Gastrocnemius medialis (tissue), 4 donors: ENCODE results near the gene RBM19. TPM values are rescaled to one million over a fixed set of nuclear protein-coding genes. Genes with fewer than 3 reads are reported as not detected.

ENCODE experiments used
- ATAC-seq, 2 donors: fragments of 150-250 bp; one replicate each; pipeline ENCODE4 v1.9.1; 2016
- DNase-seq, 2 donors: peaks; one replicate each; pipeline ENCODE4 v3.0.0-alpha.2; 2019
- H3K27ac ChIP-seq, 4 donors: fragments of 200-600 bp; sonication (generic); 1 replicate in 1 of 4; 2 replicates in 3 of 4; pipeline ENCODE4 v1.5.1; 2016 to 2018; ENCODE audit warnings: mild to moderate bottlenecking in 2 of 4, moderate library complexity in 1 of 4
- H3K27me3 ChIP-seq, 3 donors: fragments of 200-600 bp; sonication (generic) in 2 of 3; 1 replicate in 1 of 3; 2 replicates in 2 of 3; pipeline versions ENCODE4 v1.5.1 to v1.6.0; 2016 to 2019; ENCODE audit warnings: mild to moderate bottlenecking in 1 of 3, moderate library complexity in 1 of 3
- H3K36me3 ChIP-seq, 2 donors: fragments of 200-600 bp; sonication (generic) in 1 of 2; one replicate each; pipeline ENCODE4 v1.5.1; 2017 to 2018
- H3K4me1 ChIP-seq, 2 donors: fragments of 200-600 bp; sonication (generic) in 1 of 2; one replicate each; pipeline ENCODE4 v1.5.1; 2016 to 2017; ENCODE audit warnings: mild to moderate bottlenecking in 2 of 2
- H3K4me3 ChIP-seq, 4 donors: fragments of 200-600 bp; sonication (generic) in 3 of 4; 1 replicate in 1 of 4; 2 replicates in 3 of 4; pipeline ENCODE4 v1.5.1; 2016 to 2019; ENCODE audit warnings: mild to moderate bottlenecking in 2 of 4
- H3K9me3 ChIP-seq, 3 donors: fragments of 200-600 bp; sonication (generic) in 2 of 3; 1 replicate in 1 of 3; 2 replicates in 2 of 3; pipeline ENCODE4 v1.5.1; 2016 to 2019
- POLR2A ChIP-seq, 2 donors: fragments of 450-650 bp; IDR thresholded peaks; one replicate each; pipeline ENCODE4 v1.6.1; 2017; ENCODE audit warnings: antibody characterized with exemption in 2 of 2, mild to moderate bottlenecking in 2 of 2, moderate library complexity in 2 of 2
- in situ Hi-C, 4 donors: fragments of 200-750 bp; cut with MboI; loops; one replicate each; pipeline versions ENCODE4 v1.15.0 to v1.8.0; 2017; ENCODE audit warnings: low sequenced_read_pairs in 4 of 4
- intact Hi-C: fragments of 100-400 bp; cut with DNase I; formaldehyde crosslinking; loops from one replicate; pipeline ENCODE4 v1.15.1; 2023; ENCODE audit warnings: low total_unique reads
- total RNA-seq, 4 donors: library from RNA; depleted of rRNA; stranded (reverse); fragments of >200 nt; gene quantifications; one replicate each; pipeline versions ENCODE4 v1.1.0 to v1.2.3, GENCODE V29; 2016
- TF ChIP-seq, protein P1 (sequence below), 5 experiments: fragments of 450-650 bp in 3 of 5; fragments of 200-600 bp in 2 of 5; sonication (generic) in 2 of 5; IDR thresholded peaks in 4 of 5; conservative IDR thresholded peaks in 1 of 5; 1 replicate in 4 of 5; 2 replicates in 1 of 5; pipeline ENCODE4 v1.5.1; 2016 to 2019; ENCODE audit warnings: antibody characterized with exemption in 5 of 5, mild to moderate bottlenecking in 3 of 5, moderate library complexity in 3 of 5

Gene RBM19
- total RNA-seq, 4 donors from 2014 or later, result 21.2 to 28.3 (median 26.8) TPM

- no peak for DNase-seq
- no peaks in the 10 kb centered on the region for H3K9me3 ChIP-seq
- H3K4me1 ChIP-seq, result peaks cover 0 to under 1% of the 10 kb centered on the region in 2 donors
- H3K27me3 ChIP-seq, result no peaks in the 10 kb centered on the region
- H3K27ac ChIP-seq, result no peak overlapping the region
- ATAC-seq, result peak in 1 of 2 donors; percentile 39
- in situ Hi-C loops, result no loop called here
- peaks cover 0 to 21% of the 10 kb centered on the region in 2 donors for H3K36me3 ChIP-seq
- intact Hi-C loops, result no loop called here
- no peak overlapping the region for H3K4me3 ChIP-seq
- TF ChIP-seq POLR2A (IDR thresholded peaks at IDR 0.05), result no peak
- TF ChIP-seq, protein P1, sequence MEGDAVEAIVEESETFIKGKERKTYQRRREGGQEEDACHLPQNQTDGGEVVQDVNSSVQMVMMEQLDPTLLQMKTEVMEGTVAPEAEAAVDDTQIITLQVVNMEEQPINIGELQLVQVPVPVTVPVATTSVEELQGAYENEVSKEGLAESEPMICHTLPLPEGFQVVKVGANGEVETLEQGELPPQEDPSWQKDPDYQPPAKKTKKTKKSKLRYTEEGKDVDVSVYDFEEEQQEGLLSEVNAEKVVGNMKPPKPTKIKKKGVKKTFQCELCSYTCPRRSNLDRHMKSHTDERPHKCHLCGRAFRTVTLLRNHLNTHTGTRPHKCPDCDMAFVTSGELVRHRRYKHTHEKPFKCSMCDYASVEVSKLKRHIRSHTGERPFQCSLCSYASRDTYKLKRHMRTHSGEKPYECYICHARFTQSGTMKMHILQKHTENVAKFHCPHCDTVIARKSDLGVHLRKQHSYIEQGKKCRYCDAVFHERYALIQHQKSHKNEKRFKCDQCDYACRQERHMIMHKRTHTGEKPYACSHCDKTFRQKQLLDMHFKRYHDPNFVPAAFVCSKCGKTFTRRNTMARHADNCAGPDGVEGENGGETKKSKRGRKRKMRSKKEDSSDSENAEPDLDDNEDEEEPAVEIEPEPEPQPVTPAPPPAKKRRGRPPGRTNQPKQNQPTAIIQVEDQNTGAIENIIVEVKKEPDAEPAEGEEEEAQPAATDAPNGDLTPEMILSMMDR (IDR thresholded peaks at IDR 0.05 in 4 of 5, conservative IDR thresholded peaks at IDR 0.05 in 1 of 5), result no peak
Measured at GRCh38 chr12:113860950-113861349, 105.2 kb downstream of the RBM19 start.

DNA sequence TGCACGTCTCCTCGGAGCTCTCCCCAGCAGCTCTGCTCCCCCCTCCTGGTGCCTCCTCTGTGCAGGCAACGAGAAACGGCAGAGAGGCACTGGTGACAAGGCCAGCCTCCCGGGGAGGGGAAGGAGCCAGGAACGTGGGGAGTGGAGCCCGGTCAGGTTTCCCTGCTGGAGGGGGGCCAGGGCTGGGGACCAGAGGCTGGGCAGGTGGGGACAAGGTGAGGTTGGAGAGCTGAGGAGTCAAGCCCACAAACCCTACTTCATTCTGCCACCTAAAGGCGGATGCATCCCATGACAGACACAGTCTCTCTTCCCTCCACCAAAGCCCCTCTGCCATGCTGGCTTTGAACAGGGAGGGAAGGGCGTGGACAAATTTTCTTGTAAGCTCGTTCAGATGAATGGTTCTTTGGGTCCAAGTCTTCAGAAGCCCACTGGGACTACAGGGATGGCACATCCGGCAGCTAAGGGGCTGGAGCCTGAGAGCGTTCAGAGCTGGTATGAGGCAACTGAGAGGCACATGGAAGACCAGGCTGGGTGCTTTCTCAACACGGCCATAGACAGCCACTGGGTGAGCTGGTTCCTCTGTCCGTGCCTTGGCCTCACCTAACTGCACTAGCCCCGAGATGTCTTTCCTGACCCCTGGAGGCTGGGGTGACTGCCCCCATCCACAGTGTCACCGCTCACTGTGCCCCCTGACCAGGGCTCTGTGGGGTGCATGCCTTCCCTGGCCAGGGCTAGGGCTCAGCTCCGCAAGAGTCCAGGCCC, 105.9 kb downstream of the RBM19 start:
- no peak overlapping the region for H3K4me3 ChIP-seq
- TF ChIP-seq, protein P1 (IDR thresholded peaks at IDR 0.05 in 4 of 5, conservative IDR thresholded peaks at IDR 0.05 in 1 of 5), result no peak
- TF ChIP-seq POLR2A (IDR thresholded peaks at IDR 0.05), result no peak
- intact Hi-C loops, result no loop called here
- no peaks in the 10 kb centered on the region for H3K9me3 ChIP-seq
- no peak overlapping the region for H3K27ac ChIP-seq
- H3K27me3 ChIP-seq, result no peaks in the 10 kb centered on the region
- DNase-seq (peak in 1 of 2 donors; percentile 15), ATAC-seq (no peak)
- H3K36me3 ChIP-seq, result peaks cover 0 to 21% of the 10 kb centered on the region in 2 donors
- in situ Hi-C loops, result no loop called here
- H3K4me1 ChIP-seq, result peaks cover 0 to 5% of the 10 kb centered on the region in 2 donors

DNA sequence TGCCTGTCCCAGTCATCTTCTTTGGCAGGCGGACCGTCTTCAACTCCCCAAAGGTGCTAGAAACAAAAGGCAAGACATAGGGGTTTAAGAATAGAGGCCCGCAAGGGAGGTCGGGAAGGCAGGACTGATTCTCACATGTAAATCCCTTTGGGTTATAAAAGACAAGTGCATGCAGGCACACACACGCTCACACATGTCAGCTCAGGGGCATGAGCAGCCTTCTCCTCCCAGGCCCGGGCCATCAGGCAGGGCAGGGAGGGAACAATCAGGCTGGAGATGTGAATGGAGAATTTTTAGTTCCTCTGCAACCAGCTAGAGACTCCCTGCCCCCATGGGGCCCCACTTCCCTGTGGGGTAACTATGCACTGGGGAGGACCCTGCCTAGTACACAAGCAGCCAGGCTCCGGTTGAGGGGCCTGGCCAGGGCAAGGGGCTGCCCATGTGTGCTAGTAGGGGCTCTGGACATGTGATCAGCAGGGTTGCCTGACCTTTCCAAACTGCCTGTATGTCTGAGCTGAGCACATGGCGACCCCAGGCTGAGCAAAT, 107.2 kb downstream of the RBM19 start:
- no peaks in the 10 kb centered on the region for H3K27me3 ChIP-seq
- intact Hi-C loops, result no loop called here
- DNase-seq (no peak), ATAC-seq (no peak)
- peaks cover 0 to 21% of the 10 kb centered on the region in 2 donors for H3K36me3 ChIP-seq
- in situ Hi-C loops, result no loop called here
- H3K27ac ChIP-seq, result no peak overlapping the region
- H3K4me1 ChIP-seq, result peaks cover 0 to 5% of the 10 kb centered on the region in 2 donors
- TF ChIP-seq, protein P1 (IDR thresholded peaks at IDR 0.05 in 4 of 5, conservative IDR thresholded peaks at IDR 0.05 in 1 of 5), result no peak
- no peak for TF ChIP-seq POLR2A (IDR thresholded peaks at IDR 0.05)
- no peaks in the 10 kb centered on the region for H3K9me3 ChIP-seq
- H3K4me3 ChIP-seq, result no peak overlapping the region

DNA sequence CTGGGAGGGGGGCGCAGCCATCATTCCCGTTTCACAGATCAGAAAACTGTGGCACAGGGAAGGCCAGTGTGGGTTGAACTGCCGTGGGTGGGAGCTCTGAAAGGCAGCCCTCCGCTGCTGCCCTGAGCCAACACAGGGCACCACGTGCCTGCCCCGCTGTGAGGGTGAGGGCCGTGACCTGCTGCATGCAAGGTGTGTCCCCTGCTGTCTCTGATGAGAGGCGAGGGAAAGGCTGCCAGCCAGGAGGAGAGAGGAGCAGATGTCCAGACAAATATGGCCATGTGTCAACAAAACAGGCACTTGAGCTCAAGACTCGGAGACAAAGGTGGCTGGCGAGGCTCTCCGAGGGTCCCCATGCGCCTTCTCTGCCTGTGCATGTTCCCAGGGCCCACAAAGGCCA, 108.8 kb downstream of the RBM19 start:
- Histone ChIP-seq H3K4me1 (peaks cover 0 to 7% of the 10 kb centered on the region in 2 donors), H3K27me3 (no peaks in the 10 kb centered on the region), H3K4me3 (no peak overlapping the region), H3K9me3 (no peaks in the 10 kb centered on the region), H3K36me3 (peaks cover 0 to 21% of the 10 kb centered on the region in 2 donors), H3K27ac (no peak overlapping the region)
- DNase-seq (no peak), ATAC-seq (no peak)
- intact Hi-C loops, result no loop called here
- TF ChIP-seq, protein P1 (IDR thresholded peaks at IDR 0.05 in 4 of 5, conservative IDR thresholded peaks at IDR 0.05 in 1 of 5), result no peak
- TF ChIP-seq POLR2A (IDR thresholded peaks at IDR 0.05), result no peak
- in situ Hi-C loops, result no loop called here
